NCI-H2196 (cell line): Measurements from ENCODE around the gene SPATA31E1.
"Not testable (repeated sequence)": the region's sequence is repeated elsewhere in the genome, so short reads cannot be mapped to it uniquely, and the experiment has no call there.

ENCODE experiments used
- DNase-seq: peaks from one replicate; lab custom pipeline; 2025; ENCODE audit not compliant: unreplicated experiment; lab: John Stamatoyannopoulos, UW

Gene SPATA31E1

DNA sequence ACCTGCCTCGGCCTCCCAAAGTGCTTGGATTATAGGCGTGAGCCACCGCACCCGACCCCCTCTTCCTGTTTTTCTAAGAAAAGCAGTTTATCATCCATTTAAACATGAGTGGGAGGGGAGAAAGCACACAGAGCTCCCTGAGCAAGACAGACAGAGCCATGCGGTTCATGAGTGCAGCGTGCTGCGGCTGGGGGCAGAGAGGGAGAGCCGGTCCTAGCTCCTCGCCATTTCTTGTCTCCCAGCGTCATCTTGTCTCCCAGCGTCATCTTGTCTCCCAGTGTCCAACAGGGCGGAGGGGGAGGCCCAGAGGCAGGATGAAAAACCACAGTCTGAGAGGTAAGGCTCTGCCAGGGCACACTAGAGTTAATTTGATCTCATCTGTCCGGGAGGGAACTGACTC, 36.3 kb downstream of the SPATA31E1 start:
- DNase-seq = not testable (repeated sequence)

DNA sequence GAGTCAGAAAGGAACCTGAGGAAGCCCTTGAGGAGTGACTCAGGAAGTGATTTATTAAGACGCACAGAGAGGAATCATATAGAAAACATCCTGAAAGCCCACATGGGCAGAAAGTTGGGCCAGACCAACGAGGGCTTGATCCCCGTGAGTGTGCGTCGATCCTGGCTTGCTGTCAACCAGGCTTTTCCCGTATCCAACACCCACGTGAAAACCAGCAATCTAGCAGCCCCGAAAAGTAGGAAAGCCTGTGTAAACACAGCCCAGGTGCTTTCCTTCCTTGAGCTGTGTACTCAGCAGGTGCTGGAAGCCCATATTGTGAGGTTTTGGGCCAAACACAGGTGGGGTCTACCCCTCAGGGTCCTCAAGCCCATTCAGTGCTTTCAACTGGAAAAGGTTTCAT, 38.9 kb downstream of the SPATA31E1 start:
- DNase-seq = not testable (repeated sequence)

DNA sequence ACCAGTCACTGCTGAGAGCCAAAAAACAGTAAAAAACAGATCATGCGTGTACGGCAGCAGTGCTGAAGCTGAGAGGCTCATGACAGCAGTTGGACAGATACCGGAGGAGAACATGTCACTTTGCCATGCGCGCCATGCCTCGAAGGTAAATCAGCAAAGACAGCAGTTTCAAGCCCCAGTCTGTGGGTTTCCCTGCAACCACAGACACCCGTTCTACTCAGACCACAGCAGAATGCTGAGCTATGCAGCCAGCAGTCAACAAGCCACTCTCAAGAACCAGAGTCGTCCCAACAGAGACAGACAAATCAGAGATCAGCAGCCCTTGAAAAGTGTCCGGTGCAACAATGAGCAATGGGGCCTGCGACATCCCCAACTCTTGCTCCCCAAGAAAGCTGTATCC, 40.3 kb downstream of the SPATA31E1 start:
- DNase-seq = not testable (repeated sequence)

DNA sequence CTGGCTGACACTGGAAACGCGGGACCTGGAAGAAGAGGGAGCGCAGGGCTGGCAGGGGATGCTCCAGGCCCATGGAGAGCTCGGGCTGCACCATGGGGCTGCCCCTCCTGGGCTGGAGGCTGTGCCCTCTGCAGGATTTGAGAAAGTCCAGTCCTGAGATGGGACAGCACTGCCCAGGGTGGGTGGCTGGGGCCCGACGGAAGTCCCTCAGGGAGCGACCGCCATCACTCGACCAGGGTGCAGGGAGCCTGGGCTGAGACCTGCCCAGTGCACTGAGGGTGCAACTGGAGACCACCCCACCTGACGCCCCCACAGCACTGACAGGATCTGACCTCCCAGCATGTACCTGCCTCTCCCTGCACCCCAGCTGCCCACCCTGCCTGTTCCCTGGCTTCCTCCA, 42.2 kb downstream of the SPATA31E1 start:
- not testable (repeated sequence) for DNase-seq

DNA sequence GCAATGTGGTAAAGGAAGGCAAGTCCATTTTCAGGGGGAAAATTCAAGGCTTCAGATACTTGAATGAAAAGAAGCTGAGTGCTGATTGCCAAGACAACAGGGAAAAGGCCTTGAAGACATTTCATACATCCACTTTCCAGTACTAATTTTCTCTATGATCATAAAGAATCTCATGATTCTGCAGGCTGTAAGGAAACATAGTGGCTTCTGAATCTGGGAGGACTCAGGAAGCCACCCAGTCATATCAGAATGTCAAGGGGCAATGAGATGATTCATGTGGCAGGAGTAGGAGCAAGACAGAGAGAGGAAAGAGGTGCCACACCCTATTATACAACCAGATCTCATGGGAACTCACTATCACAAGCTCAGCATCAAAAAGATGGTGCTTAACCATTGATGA, 46.5 kb downstream of the SPATA31E1 start:
- not testable (repeated sequence) for DNase-seq

DNA sequence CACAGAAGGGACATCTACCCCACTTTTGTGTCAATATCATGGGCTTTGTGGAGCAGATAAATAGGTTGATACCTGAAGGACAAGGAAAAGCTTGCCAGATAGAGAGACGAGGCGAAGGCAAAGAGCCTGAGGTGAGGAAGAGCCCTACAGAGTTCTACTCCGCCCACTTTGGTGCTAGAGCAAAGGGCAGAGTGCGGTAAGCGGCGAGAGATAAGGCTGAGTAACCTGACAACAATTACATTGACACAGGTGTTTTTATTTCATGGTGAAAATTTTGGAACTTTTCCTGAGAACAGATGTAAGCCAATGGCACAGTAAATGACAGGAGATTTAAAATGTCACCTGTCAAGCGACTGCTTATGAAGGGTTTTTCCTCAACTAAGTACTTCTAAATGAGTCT, 51.8 kb downstream of the SPATA31E1 start:
- not testable (repeated sequence) for DNase-seq

DNA sequence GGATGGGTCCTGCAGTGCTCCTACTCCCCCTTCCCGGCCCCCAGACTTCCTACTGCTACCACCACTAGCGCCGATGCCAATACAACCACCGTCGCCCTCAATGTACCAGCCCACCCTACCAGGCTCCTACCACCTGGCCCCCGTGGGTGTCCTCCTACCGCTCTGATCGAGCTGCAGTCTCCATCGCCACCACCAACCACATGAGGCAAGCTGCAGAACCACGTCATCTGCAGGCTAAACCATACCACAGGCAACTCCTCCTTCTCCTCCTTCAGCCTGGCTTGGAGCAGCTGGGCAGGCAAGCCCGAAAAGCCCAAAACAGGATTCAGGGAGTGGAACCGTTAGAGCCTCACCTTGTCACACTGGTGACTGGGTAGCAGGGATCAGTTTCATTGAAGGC, 54.7 kb downstream of the SPATA31E1 start:
- not testable (repeated sequence) for DNase-seq

DNA sequence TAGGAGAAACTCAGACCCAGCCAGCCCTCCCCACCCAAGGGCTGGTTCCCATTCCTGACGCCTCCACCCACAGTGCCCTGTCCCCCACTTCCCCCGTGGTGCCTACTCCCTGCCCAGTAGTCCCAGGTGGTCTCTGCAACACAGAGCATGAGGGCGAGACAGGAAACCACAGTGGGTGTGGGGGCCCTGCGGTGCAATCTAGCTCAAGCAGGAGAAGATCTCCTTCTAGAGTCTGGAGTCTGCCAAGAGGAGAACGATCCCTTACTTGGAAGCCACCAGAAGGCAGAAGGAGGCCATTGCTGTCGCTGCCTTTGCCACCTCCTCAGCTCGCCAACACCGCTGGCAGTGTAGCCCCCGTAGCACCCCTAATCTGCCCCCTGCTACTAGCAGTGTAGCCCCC, 55.2 kb downstream of the SPATA31E1 start:
- DNase-seq = not testable (repeated sequence)

DNA sequence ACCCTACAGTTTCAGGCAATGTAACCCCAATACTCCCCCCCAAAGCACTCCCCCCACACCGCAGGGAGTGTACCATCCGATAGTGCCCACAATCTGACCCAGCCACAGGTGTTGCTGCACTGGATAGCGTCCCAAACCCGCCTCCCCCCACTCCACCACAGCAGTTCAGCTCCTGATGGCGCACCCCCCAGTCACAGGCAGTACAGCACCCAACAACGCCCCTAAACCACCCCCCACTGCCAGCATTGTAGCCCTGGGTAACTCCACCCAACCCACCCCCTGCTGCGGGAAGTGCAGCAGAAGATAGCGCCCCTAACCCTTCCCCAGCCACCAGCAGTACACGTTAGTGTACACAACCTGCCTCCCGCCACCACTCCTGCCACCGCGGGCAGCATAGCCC, 55.7 kb downstream of the SPATA31E1 start:
- not testable (repeated sequence) for DNase-seq
